Smooth muscle cell of the brain vasculature (primary cell): ENCODE measurements around the gene GSG1.
"Not testable (repeated sequence)": the region's sequence is repeated elsewhere in the genome, so short reads cannot be mapped to it uniquely, and the experiment has no call there.

Experiments used
- DNase-seq: peaks from one replicate; pipeline ENCODE4 v3.0.0-alpha.2; 2012; ENCODE audit warnings: low read depth, low spot score

Gene GSG1

GRCh38 chr12:13093191-13093847 is 10.1 kb downstream of the GSG1 start:
- no peak for DNase-seq

GRCh38 chr12:13091832-13092231 is 11.6 kb downstream of the GSG1 start:
- no peak for DNase-seq

- DNase-seq: no peak
These were observed 13.4 kb downstream of the GSG1 start for GRCh38 chr12:13090054-13090453.

- DNase-seq: no peak
These were observed 15.0 kb downstream of the GSG1 start for GRCh38 chr12:13088496-13088895.

GRCh38 chr12:13087766-13088165 is 15.7 kb downstream of the GSG1 start:
- no peak for DNase-seq

GRCh38 chr12:13085968-13086686 is 17.3 kb downstream of the GSG1 start:
- DNase-seq: no peak

- no peak for DNase-seq
These were observed 18.4 kb downstream of the GSG1 start for GRCh38 chr12:13084898-13085640.

- DNase-seq: not testable (repeated sequence)
These were observed 19.8 kb downstream of the GSG1 start for GRCh38 chr12:13083638-13084037.

GRCh38 chr12:13082861-13083260 is 20.6 kb downstream of the GSG1 start:
- no peak for DNase-seq

- no peak for DNase-seq
These were observed 23.2 kb downstream of the GSG1 start for GRCh38 chr12:13080266-13080665.

GRCh38 chr12:13079440-13079906 is 24.0 kb downstream of the GSG1 start:
- DNase-seq: no peak

- DNase-seq: no peak
These were observed 27.5 kb downstream of the GSG1 start for GRCh38 chr12:13075786-13076570.

GRCh38 chr12:13075118-13075480 is 28.4 kb downstream of the GSG1 start:
- no peak for DNase-seq

GRCh38 chr12:13074396-13075117 is 28.9 kb downstream of the GSG1 start:
- no peak for DNase-seq

GRCh38 chr12:13073173-13073572 is 30.3 kb downstream of the GSG1 start:
- no peak for DNase-seq

GRCh38 chr12:13071305-13072280 is 31.9 kb downstream of the GSG1 start:
- no peak for DNase-seq

GRCh38 chr12:13069380-13069779 is 34.1 kb downstream of the GSG1 start:
- DNase-seq: no peak

GRCh38 chr12:13067322-13067721 is 36.1 kb downstream of the GSG1 start:
- no peak for DNase-seq

- no peak for DNase-seq
These were observed 37.0 kb downstream of the GSG1 start for GRCh38 chr12:13066459-13066858.

GRCh38 chr12:13066014-13066413 is 37.5 kb downstream of the GSG1 start:
- DNase-seq: no peak
